HG02970 (cell line): ENCODE data around the gene NAXD.

Source experiments
- ATAC-seq: cut with Tn5 transposase; IDR thresholded peaks from one replicate; pipeline ENCODE4 v1.9.1; 2021; ENCODE audit warnings: mild to moderate bottlenecking, moderate library complexity, moderate number of reproducible peaks; ENCODE audit not compliant: unreplicated experiment, low FRiP score

NAXD gene

GRCh38 chr13:110685305-110686020 is 70.1 kb downstream of the NAXD start:
- ATAC-seq = no peak

GRCh38 chr13:110687736-110688135 is 72.4 kb downstream of the NAXD start:
- ATAC-seq = no peak

- ATAC-seq = no peak
These were observed 73.7 kb downstream of the NAXD start for GRCh38 chr13:110689041-110689440.
